Measurements from ENCODE around the gene PIK3R6. TPM values are rescaled to one million over a fixed set of nuclear protein-coding genes. Genes with fewer than 3 reads are reported as not detected.

The PIK3R6 gene
- total RNA-seq, 4 donors from 2014 or later: 0.52 to 2.5 (median 1.1) TPM

DNA sequence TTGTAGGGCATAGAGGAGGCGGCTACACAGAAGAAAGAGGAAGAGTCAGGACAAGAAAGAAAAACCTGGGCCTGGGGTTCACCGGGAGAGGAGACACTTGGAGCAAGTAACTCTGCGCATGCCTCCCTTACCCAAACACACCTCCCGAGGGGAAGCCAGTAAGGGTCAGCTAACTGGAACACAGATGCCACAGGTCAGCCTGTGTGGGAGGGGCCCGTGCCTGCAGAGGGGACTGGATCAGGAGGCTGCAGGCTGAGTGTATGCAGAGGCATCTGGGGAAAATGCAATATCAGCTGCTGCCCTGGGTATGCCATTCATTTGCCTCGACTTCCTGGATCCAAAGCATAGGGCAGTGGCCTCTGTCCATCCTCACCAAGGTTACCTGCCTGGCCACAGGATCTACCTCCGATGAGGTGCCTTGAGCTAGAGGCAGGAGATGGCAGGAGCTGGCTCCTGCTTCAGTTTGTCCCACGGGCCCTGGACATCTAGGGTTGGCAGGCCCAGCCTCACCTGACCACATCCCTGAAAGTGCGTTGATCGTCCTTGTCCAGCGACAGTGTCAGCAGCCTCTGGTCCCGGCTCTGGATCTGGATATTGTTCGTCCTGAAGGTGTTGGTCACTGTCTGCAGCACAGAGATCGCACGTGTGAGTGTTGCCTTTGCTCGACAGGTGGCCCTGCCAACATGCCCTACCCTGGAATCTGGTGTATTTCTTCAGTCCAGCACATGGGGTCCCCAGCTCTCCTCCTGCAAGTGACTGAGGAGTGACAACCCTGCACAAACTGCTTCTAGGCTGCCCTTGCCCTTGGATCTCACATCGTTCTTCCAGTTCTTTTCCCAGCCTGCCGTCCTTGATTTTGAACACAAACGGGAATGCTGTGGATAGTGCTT lies 63.7 kb downstream of the PIK3R6 start:
- no peak overlapping the region for H3K4me3 ChIP-seq (ENCODE audit: low read depth, poor library complexity, severe bottlenecking)
- TF ChIP-seq POLR2A (IDR thresholded peaks at IDR 0.05) (no peak), CTCF (IDR thresholded peaks at IDR 0.05) (no peak)
- intact Hi-C loops (cut with DNase I; ENCODE audit: low total_unique reads): no loop called here
- DNase-seq (ENCODE audit: low spot score in 2 of 2): peak in 1 of 2 donors; percentile 76
- WGBS, 2 donors: 75 to 80% methylated on average over 19 of the region's 19 CpGs

DNA sequence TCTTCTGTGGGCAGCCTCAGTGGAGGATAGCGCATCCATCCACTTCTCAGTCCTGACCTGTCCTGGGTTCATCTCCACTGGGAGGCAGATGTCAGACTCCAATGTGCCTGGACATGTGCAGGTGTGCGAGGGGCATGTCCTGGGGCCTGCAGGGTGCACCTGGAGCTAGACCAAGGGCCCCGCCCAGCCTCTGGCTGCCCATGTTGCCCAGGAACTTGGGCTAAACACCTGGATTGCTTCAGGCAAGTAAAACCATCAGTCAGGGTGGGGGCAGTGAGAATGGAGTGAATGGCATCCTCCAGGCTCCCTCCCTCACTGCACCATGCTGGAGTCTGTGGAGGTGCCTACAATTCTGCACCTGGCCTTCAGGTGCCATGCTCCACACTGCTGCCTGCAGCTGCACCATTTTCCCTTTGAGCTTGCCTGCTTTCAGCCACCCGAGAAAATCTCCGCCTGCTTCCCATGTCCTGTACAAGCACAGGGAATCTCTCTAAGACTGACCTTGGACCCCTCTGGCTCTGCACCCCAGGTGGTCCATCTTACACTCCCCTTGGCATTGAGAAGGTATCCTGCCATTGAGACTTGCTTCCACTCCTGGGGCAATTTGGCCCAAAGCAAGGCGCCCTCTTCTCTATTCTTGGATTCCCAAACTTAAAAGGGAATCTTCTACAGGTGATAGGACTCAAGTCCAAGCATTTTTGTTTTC lies 66.2 kb downstream of the PIK3R6 start:
- no peak overlapping the region for H3K4me3 ChIP-seq (ENCODE audit: low read depth, poor library complexity, severe bottlenecking)
- peak in 1 of 2 donors; percentile 58 for DNase-seq (ENCODE audit: low spot score in 2 of 2)
- intact Hi-C loops (cut with DNase I; ENCODE audit: low total_unique reads): no loop called here
- TF ChIP-seq CTCF (IDR thresholded peaks at IDR 0.05) (no peak), POLR2A (IDR thresholded peaks at IDR 0.05) (no peak)
- 68 to 71% methylated on average over 6 of the region's 6 CpGs for WGBS, 2 donors

- TF ChIP-seq POLR2A (IDR thresholded peaks at IDR 0.05) (no peak), CTCF (IDR thresholded peaks at IDR 0.05) (no peak)
- no peak for DNase-seq (ENCODE audit: low spot score in 2 of 2)
- 48 to 49% methylated on average over 2 of the region's 2 CpGs for WGBS, 2 donors
- no peak overlapping the region for H3K4me3 ChIP-seq (ENCODE audit: low read depth, poor library complexity, severe bottlenecking)
- intact Hi-C loops (cut with DNase I; ENCODE audit: low total_unique reads): no loop called here
Observed at GRCh38 chr17:8800656-8801055, 66.8 kb downstream of the PIK3R6 start.

GRCh38 chr17:8799570-8800212 lies 67.8 kb downstream of the PIK3R6 start:
- WGBS, 2 donors: 43 to 50% methylated on average over 15 of the region's 15 CpGs
- H3K4me3 ChIP-seq (ENCODE audit: low read depth, poor library complexity, severe bottlenecking): no peak overlapping the region
- peak in 1 of 2 donors; percentile 63 for DNase-seq (ENCODE audit: low spot score in 2 of 2)
- TF ChIP-seq POLR2A (IDR thresholded peaks at IDR 0.05) (no peak), CTCF (IDR thresholded peaks at IDR 0.05) (no peak)
- intact Hi-C loops (cut with DNase I; ENCODE audit: low total_unique reads): no loop called here

- DNase-seq (ENCODE audit: low spot score in 2 of 2): peak; percentile 5 to 84
- intact Hi-C loops (cut with DNase I; ENCODE audit: low total_unique reads): no loop called here
- 24 to 31% methylated on average over 19 to 26 of the region's 62 CpGs for WGBS, 2 donors
- no peak for TF ChIP-seq CTCF (IDR thresholded peaks at IDR 0.05)
- TF ChIP-seq POLR2A (IDR thresholded peaks at IDR 0.05): no peak
- H3K4me3 ChIP-seq (ENCODE audit: low read depth, poor library complexity, severe bottlenecking): no peak within 1 kb of the TSS
Observed at GRCh38 chr17:8798846-8799569, 68.5 kb downstream of the PIK3R6 start, which contains the start of gene MFSD6L. TSS of gene MFSD6L (minus strand) at chr17:8799365. CDS start at chr17:8799120, 245 bp downstream.
